A204.1 (cell line): ENCODE results near the gene AKAP13.

ENCODE experiments used
- FAIRE-seq: peaks from 2 replicates; lab custom pipeline; 2012; peaks lifted over from hg19 to GRCh38; lab: Jason Lieb, UNC

Gene AKAP13

GRCh38 chr15:85743392-85744055 lies 363.1 kb downstream of the AKAP13 start:
- no peak for FAIRE-seq

DNA sequence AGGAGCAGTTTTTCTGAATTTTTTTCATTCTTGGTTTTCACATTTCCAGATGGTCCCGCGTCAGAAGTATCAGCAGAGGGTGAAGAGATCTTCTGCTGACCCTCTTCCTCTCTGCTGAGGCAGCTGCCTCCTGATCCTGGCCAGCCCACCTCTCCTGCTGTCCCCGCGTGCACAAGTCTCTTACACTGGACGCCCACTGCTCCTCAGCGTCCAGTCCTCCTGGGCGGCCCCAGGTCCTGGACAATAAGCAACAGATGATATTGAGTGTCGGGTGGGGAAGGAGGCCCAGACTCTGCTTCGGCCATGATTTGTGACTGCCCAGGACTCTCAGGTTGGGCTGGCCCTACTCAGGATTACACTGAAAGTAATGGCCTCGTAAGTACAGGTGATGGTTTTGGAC lies 364.2 kb downstream of the AKAP13 start:
- no peak for FAIRE-seq

DNA sequence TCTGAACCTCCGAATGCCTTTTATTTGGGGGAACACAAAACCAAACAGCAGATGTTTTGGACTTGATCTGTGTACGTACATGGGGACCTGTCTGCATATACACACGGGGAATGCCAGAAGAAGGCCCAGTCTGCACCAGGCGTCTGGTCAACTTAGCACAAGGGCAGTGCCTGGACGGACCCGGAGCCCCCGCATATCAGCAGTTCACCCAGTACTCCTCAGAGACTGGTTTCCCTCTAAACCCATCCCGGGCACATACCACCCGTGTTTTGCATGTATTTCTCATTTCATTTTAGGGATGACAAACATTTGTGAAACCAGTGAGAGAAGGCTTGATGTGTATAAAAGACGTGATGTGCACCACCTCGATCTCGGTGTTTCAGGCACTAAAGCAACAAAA lies 364.6 kb downstream of the AKAP13 start:
- FAIRE-seq, result no peak

DNA sequence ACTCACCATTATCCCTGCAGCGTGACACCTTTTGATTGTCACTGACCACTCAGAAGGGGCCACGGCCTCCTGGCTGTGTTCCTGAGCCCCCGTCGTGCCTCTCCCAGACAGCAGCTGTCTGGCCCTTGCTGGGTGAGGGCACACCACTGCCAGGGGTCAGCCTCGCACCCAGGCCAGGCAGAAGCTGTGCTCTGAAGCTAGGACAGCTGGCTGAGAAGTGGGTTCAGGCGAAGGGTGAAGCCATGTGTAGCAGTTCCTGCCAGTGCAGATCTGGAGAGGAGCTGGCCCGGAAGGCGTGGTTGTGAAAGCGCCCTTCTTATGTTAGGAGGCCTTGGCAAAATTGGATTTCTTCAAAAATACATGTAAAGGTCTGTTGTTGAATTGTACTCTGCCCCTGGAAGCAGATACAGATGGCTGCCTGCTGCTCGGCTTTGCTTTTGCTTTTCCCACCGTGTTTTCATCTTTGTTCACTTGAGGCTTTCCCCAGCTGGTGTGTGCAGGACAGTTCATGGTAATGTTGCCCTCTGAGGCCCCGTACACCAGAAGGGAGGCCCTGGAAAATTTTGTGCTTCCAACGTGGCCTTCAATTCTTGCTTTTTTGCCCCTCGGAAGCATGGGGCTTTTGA lies 365.2 kb downstream of the AKAP13 start:
- no peak for FAIRE-seq

- no peak for FAIRE-seq
Measured at GRCh38 chr15:85746641-85747040, 366.2 kb downstream of the AKAP13 start.

DNA sequence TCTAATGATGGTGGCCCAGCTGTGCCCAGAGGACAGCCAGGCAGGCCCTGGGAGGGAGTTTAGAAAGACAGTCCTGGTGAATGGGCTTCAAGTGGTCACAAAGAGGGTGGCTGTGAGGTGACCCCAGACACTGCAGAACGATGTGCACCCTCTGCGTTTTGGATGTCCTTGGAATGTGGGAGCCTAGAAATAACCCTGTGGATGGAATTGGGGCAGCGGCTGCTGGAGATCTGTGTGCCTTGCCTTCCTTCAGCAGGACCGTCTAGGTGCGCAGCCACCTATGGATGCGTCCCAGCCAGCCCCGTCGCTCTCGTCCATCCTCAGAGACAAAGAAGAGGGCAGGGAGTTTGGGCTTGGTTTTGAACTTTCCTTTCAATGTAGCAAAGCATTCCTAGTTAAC lies 367.8 kb downstream of the AKAP13 start:
- FAIRE-seq, result no peak

GRCh38 chr15:85748729-85749128 lies 368.3 kb downstream of the AKAP13 start:
- FAIRE-seq, result no peak

DNA sequence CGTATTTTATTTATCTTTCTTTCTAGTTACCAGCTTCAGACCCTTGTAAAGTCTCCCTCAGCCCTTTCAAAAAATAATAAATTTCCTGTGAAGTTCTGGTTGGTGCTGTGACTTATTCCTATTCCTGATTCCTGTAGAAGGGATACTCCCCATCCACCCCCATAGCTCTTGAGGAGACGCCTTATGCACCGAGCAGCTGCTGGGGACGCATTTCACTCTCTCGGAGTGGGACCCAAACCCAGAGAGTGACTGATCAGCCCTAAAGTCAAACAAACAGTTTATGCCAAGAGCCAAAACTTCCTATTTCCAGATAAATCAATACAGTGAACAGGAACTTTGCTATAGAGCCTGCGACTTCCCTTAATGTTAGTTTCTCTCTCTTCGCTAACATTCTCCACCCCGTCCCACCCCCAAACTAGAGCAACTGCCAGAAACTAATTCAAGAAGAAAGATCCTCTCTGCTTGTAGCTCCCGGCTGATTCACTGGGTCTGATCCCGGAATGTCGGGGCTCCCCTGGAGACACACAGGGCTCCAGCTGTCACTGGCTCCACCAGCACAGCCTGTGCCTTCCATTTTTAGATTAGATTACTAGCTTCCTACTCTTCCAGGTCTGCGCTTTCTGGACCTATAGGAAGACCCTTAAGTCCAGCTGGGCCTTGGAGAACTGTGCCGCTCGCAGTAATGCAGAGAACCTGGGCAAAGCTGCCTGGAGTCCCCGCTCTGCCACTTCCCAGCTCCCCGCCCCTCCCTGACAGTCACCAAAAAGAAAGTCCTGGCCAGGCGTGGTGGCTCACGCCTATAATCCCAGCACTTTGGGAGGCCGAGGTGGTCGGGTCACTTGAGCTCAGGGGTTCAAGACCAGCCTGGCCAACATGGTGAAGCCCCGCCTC lies 369.1 kb downstream of the AKAP13 start:
- FAIRE-seq, result no peak

DNA sequence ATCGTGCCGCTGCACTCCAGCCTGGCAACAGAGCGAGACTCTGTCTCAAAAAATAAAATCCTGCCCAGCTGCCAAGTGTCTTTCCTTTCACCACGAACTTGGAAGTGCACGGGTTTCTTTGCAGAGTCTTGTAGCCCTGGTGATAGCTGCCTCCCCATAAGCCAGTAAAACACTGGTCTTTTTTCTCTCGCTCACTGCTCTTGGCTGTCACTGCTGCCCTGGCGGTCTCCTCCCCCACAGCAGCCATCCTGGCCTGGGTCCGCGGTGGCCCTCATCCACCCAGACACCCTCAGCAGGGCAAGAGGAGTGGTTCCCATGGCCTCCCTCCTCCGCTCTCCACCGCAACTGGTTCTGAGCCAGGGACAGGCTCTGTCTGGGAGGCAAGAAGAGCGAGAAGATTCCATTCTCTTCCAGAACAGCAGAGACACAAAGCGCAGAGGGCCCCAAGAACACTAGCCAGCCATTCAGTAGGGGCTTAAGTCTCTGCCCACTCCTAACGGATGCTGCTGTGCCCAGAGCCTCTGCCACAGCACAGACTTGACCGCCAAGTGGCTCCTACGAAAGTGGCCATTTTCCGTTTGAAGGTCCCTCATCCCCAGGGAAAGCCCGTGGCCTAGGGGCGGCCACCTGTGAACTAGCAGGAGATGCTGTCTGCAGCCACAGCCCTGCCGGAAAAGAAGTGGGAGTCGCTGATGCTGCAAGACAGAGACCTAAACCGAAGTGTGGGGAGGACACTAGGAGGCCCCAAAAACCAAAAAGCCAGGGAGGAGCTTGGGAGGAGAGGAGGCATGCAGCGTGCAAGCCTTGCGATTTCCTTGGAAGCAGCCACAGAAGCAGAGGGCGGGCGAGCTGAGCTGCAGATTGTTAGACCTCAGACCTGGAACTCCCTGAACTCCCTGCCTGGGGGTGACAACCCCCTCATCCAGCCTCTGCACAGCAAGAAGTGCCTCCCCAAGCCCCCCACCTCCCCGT lies 370.2 kb downstream of the AKAP13 start:
- FAIRE-seq, result no peak

DNA sequence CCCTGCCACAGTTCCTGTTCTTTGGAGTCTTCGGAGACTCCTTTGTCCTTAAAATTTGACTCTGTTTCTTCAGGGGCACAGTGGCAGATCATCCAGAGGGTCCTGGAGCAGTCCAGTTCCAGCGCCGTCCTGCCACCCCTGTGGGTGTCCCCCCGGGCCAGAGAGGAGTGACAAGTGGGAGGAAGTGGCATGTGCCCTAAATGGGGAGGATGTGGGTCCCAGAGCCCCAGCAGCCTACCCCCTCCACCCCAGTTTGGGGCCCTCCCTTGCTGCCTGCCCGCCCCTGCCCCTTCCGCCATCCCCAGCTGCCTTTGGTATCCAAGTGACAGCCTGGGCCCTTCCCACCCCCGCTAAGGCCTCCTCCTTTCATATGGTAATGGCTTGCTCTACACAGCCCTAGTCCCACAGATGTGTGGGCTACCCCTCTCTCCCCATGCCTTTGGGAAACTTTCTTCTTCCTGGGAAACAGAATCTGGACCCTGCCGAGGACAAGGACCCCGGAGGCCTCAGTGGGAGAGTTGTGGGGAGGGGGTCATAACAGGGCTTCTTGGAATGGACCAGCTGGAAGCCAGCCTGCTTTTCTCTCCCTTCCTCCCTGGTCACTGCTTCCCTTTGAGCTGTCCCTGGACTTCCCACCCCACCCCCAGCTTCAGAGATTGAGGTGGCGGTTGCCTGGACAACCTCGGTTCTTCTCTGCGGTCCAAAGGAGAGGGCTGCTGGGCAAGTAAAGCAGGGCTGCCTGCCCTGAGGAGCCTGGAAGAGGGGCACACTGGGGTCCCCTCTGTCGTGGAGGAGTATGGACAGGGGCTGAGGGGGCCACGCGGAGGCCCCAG lies 371.1 kb downstream of the AKAP13 start:
- no peak for FAIRE-seq

GRCh38 chr15:85752124-85752475 lies 371.7 kb downstream of the AKAP13 start:
- FAIRE-seq, result no peak

DNA sequence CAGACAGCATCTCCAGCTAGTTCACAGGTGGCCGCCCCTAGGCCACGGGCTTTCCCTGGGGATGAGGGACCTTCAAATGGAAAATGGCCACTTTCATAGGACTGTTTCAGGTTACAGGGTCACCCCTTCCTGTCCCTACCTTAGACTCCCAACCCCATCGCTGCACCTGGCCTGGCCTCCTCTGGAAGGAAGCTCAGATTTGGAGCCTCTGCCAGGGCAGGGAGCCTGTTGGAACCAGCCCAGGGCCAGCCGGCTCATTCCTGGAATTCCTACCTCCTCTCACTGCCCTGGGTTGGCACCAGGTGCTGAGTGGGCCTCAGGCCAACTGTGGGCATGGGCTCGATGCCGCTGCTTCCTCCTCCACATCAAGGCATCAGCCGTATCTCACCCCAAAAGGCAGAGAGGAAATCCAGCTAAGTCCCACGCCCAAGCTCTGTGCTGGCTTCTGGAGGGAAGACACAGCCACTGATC lies 372.1 kb downstream of the AKAP13 start:
- no peak for FAIRE-seq

DNA sequence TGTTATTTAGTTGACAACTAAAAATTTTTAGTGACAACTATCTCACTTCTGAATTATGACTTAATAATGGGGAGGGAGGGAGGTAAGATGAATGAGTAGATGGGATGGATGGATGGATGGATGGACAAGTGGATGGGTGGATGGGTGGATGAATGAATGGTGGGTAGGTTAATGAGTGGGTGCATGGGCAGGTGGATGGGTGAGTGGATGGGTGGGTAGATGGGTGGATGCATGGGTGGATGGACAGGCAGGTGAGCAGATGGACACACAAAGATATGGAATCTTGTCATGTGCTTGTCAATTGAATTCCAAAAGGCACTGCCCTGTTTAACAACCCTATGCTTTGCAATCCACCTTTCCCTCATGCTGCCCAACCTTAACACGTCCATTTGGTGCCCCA lies 372.9 kb downstream of the AKAP13 start:
- FAIRE-seq, result no peak

GRCh38 chr15:85753791-85754452 lies 373.5 kb downstream of the AKAP13 start:
- no peak for FAIRE-seq

DNA sequence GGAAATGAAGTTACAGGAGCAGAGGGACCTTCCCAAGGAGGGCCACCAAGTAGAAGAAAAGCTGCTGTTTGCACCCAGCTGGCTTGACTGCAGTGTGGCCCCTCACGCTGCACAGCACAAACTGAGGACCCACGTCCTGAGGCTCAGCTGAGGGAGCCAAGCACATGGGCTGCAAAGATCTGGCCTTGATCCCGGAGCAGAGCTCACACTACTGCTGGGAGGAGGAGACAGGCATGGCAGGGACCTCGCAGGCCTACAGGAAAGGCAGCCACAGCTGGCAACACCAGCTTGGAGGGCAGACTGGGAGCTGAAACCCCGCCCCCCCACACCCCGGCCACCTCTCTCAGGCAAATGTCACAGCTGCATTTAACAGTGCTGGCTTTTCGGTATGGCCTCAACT lies 374.6 kb downstream of the AKAP13 start:
- FAIRE-seq, result no peak

DNA sequence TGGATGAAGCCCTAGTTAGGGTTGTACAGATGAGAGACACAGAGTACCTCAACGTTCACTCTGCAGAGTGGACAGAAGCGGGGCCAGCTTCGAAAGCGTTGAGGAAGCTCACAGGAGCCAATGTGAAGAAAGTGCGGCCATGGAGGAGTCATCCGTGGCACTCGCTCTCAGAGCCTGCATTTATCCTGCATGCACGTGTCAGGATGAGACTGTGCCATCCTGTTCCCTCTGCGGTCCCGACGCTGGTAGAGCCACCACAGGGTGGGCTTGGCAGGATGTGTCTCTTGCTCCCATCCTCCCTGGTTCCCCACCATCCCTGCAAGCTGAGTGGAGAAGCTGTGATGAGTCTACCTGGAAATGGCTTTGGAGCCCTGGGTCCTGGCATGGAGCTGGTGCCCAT lies 375.1 kb downstream of the AKAP13 start:
- no peak for FAIRE-seq

DNA sequence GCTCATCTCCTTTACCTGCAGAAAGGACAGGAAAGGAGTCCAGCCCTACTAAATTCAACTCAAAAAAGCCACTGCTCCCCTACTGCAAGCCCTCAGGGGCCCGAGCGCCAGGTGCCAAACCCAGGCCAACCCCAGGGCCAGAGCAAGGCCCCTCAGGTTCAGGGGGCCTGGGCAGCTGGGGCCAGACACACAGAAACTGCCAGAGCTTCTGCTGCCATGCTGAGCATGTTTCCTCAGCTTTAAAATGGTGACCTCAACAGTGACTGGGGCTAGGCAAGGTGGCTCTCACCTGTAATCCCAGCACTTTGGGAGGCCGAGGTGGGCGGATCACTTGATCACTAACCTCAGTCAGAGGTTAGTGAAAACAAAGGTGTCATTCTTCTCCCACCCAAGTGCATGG lies 375.5 kb downstream of the AKAP13 start:
- FAIRE-seq, result no peak

DNA sequence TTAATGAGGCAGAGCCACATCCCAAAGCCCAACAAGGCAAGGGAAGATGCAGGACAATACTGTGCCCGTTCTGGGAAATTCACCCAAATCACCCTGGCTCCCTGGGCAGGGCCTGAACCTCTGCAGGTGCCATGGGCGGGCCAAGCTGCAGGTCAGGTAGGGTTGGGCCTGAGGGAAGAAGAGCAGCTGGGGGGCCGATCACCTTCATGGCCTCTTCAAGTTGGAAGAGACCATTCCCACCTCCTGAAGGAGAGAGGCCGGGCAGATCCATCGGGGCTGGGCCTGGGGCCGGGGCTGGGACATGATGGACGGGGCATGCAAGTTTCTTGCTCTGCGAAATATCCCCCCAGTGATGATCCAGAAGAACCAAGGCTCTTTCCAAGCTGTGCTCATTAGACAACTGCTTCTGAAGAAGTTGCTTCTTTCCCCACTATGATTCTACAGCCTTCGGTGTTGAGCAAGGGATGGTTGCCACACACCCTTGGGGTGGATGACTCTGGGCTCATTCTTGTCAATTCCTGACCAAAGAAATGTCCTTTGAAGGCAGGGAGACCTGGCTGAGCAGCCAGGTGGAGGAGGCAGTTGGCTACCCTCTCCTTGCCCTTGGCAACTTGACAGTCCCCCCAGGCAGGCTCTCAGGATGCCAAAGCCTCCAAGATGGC lies 376.1 kb downstream of the AKAP13 start:
- no peak for FAIRE-seq

- no peak for FAIRE-seq
Measured at GRCh38 chr15:85757073-85757938, 376.9 kb downstream of the AKAP13 start.
